Colon (tissue), 2 donors: ENCODE data around the gene RDH8.
"Not testable (repeated sequence)": the region's sequence is repeated elsewhere in the genome, so short reads cannot be mapped to it uniquely, and the experiment has no call there.

Source experiments
- FAIRE-seq: peaks from 2 replicates; lab custom pipeline; 2012; peaks lifted over from hg19 to GRCh38; lab: Jason Lieb, UNC
- donor health status: control.
- donor health status: control.

The RDH8 gene

DNA sequence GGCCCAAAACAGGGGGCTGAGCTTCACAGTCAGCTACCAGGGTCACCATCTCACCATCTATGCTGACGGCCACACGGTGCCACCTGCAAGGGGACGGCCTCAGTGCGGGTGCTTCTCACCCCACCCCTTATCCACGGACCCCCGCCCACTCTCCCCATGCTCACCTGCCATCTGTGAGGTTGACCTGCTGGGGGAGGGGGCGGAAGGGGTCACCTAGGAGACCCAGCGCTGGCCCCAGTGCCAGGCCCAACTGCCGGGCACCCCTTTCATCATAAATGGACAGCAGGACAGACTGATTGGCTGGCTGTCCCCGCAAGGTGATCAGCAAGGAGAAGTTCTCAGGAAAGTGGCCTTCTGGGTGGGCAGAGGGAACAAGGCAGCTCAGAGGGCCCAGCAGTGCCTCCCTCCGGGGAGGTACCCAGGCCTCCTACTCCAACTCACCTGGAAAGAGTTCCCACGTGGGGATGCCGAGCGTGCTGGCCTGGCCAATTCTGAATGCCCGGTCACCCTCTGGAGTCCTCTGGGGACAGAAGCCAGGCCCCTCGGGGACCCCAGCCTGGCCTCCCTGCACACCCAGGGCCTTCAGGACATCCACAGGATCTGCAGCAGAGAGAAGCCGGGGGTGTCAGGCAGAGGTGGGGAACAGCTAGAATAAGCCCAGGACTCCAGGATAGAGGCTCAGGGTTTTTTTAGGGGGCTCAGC lies 7.5 kb upstream of the RDH8 start:
- FAIRE-seq: no peak

DNA sequence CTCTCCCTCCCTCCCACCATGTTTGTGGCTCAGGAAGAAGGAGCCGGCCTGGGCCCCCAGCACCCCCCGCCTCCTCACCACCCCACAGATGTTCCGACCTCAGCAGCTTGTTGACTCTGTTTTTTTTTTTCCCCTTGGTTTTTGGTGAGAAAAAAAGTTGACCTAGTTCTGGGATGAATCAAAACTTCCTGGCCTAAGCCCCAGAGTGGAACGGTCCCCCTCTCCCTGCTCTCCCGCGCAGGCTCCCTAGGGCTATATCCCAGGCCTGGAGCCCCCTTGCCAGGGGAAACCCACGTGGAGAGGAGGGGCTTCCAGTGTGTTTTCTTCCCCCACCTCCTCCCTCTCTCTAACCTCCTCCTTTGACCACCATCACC lies 7.0 kb upstream of the RDH8 start:
- FAIRE-seq: no peak

DNA sequence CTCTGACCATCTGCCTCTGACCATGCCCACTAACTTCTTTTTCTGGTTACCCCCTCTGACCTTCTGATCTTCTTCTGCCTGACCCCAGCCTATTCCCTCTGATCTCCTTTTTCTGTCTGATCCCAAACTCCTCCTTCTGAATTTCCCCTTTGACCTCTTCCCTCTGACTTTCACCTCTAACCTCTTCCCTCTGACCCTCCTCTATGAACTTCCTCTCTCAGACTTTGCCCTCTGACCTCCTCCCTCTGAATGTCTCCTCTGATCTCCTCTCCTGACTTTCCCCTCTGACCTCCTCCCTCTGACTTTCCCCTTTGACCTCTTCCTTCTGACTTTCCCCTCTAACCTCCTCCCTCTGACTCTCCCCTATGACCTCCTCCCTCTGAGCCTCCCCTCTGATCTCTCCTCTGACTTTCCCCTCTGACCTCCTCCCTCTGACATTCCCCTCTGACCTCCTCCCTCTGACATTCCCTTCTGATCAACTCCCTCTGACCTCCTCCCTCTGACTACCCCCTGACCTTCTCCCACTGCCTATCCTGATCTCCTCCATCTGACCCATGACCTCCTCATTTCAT lies 6.4 kb upstream of the RDH8 start:
- FAIRE-seq: no peak

DNA sequence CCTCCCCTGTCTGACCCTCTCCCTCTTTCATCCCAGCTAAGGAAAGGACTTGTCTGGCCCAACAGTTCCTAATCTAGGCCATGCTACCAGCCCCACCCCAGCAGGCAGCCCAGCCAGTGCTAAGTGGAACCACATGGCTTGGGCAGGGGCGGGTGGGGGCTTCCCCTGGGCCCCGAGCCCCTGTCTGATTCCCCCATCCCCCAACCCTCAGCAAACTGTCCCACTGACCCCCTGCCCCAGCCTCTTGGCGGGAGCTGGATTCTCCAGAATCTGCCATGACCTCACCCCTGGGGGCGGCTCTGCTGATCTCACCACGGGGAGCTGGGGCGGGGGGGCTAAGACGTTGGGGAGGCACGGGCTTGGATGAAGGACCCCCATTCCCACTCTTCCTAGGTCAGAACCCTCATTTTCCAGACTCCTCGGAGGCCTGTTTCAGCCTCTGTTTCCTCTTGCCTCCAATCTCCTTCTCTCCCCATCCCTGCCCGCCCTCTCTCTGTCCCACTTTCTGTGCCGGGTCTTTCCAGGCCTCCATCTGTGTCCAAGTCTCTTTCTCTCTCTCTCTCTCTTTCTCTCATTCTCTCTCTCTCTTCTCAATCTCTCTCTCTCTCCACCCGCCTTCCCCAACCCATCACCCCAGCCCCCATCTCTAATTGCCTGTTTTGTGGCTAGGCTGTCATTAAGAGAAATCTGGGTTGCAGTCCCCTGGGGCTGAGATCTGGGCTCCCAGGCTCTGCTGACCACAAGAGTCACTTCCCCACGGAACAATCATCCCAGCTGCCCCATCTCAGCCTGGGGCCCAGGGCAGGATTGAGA lies 5.7 kb upstream of the RDH8 start:
- no peak for FAIRE-seq

DNA sequence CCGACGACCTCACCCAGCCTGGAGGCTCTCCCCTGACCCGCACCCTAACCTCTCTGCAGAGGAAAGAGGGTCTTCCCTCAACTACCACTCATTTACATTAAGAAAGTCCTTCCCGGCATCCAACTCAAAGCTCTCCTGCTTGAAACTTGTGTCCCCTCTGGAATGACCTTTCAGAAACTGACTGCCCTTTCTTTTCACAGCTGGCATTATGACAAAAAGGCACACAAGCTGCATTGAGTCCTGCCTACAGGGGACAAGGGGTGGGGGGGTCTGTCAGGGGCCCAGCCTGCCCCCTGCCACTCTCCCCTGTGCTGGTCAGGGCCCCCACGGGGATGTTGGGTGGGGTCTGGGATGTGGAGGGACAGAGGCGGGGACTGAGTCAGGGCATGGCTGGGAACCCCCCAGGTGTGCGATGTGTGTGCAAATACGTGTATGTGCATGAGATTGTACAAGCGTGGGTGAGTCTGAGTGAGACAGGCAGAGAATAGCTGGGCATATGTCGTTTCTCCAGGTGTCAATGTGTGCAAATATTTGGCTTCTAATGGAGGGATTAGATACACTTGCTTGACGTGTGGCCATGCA lies 5.0 kb upstream of the RDH8 start:
- FAIRE-seq: no peak

DNA sequence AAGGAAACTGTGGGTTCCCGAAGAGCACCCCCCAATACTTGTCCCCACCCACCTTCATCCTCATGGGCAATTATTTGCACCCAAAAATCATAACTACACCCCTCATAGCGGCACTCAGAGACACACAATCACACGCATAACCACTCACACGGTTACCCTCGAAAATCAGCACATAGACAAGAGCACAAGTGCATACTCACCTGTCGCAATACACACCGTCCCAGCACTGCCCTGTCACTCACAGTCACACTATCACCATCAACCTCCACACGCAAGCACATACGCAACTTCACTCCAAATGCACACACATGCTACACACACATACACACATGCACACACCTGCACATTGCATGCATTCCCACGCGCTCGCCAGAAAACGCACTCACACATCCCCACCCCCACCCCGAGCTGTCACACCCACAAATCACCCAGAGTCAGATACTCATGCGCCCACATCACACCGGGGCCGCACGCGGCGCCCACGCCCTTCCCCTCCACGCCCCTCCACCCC lies 3.5 kb upstream of the RDH8 start:
- FAIRE-seq: no peak

DNA sequence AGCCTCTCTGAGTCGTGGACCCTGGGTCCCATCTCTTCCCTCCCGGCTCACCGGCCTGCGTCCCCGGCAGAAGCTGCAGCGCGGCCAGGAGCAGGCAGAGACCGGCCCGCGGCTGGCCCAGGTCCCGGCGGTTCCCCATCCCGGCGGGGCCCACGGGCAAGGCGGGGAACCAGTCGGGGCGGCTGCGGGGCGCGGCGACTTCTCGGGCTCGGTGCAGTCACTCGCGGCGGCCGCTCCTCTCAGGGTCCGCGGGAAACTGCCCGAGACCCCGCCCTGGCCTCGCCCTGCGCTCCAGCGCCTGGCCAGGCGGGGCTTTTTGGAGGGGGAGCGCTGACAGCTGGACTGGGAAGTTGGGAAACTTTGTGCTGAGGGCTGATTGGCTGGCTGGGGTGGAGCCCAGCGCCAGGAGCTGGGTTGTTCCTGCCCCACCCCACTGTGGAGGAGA lies 3.0 kb upstream of the RDH8 start, which contains the start of gene COL5A3:
COL5A3 (minus strand) TSS at position 258 of the 445 bp plus-strand sequence; CDS start at position 139, 119 bp downstream.
- no peak for FAIRE-seq

DNA sequence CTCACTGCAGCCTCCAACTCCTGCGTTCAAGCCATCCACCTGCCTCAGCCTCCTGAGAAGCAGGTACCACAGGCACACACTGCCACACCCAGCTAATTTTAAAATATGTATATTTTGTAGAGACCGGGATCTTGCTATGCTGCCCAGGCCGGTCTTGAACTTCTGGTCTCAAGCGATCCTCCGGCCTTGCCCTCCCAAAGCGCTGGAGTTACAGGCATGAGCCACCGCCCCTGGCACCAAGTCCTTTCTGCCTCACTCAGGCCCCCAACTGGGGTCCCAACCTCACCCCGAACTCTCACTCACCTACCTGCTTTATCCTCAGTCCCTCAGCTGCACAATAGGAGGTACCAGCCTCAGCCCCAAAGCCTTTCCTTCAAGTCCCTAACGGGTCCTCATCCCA lies 2.3 kb upstream of the RDH8 start:
- no peak for FAIRE-seq

DNA sequence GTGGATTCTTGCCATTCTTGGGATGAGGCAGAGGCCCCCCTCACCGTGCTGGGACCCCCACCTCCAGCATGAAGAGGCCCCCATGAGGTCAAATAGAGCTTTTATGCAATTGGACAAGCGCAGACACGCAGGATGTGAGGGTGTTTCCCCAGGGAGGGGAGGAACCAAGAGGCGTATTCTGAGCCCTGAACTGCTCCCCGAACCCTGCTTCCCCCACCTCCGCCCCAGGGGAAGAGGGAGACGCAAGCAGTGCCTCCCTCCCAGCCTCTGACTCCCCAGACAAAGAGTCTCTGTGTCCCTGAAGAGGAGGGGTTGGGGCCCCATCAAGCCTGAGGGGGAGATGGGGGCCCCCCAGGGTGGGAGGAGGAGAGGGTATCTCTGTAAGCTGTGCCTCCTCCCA lies 1.3 kb upstream of the RDH8 start:
- FAIRE-seq: no peak

DNA sequence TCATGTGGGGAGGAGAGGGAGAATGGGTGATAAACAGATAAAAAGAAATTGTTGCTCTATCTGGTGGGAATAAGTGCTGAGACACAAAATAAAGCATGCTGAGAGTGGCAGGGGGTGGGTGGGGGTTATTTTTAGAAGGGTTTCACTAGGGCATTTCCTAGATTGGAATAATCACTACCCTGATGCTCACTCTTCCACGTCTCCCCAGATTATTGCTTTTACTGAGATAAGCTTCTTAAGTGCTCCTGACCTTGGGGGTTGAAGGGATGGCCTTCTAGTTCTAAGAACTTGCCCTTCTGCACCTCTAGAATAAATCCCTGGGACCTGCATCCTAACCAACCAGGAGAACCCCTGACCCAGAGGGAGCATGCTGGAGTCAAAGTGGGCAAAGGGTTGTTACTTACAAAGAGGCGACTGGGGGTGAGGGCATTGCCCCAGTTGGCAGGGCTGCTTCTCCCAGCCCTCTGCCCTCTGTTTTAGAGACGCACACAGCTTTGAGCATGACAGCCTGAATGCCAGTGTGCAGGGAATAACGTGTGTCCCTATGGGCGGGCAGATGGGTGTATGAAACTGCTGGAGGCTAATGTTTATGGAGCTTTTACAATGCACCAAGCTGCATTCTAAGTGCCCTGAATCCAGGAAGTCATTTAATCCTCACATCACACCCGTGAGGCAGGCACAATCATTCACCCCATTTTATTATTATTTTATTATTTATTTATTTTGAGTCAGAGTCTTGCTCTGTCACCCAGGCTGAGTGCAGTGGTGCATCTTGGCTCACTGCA lies 743 bp downstream of the RDH8 start:
- no peak for FAIRE-seq

DNA sequence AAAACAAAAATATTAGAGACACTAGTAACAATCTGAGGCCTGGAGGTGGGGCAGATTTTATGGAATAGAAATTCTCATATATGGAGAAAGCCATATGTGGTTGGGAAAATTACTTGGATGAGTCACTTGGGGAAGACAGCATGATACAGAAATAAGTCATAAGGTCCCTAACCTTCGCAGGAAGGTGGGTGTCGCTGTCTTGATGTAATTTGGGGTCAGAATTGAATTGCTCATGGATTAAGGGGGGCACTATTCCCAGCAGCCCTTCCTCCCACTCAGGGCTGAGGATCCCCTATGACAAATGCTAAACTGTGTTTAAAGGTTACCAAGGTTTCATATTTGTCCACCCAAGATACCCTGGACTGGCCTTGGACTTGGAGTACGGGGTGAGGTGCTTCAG lies 5.0 kb downstream of the RDH8 start:
- FAIRE-seq: no peak

DNA sequence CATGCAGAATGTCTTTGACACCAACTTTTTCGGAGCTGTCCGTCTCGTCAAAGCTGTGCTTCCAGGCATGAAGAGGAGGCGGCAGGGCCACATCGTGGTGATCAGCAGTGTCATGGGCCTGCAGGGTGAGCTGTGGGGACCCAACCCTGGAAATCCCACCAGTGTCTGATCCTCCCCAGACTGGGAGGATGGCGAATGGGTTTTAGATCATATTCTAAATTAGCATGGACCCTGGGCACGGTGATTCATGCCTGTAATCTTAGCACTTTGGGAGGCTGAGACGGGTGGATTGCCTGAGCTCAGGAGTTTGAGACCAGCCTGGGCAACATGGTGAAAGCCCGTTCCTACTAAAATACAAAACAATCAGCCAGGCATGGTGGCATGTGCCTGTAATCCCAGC lies 5.5 kb downstream of the RDH8 start:
- FAIRE-seq: no peak

DNA sequence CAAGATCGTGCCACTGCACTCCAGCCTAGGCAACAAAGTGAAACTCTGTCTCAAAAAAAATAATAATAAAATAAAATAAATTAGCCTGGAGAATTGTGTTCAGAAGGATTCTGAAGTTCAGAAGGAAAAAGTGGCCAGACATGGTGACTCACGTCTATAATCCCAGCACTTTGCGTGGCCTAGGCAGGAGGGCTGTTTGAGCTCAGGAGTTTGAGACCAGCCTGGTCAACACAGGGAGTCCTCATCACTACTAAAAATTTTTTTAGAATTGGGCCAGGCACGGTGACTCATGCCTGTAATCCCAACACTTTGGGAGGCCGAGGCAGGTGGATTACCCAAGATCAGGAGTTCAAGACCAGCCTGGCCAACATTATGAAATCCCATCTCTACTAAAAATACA lies 6.0 kb downstream of the RDH8 start:
- no peak for FAIRE-seq

DNA sequence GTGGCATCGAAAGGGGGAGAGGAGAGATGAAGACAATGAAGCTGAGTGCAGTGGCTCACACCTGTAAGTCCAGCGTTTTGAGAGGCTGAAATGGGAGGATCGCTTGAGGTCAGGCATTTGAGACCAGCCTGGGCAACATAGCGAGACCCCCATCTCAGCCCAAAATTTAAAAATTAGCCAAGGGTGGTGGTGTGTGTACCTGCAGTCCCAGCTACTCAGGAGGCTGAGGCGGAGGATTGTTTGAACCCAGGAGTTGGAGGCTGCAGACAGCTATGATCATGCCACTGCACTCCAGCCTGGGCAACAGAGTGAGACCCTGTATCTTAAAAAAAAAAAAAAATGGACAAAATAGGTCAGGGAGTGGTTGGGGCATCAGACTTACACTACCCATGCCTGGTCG lies 7.6 kb downstream of the RDH8 start:
- no peak for FAIRE-seq

DNA sequence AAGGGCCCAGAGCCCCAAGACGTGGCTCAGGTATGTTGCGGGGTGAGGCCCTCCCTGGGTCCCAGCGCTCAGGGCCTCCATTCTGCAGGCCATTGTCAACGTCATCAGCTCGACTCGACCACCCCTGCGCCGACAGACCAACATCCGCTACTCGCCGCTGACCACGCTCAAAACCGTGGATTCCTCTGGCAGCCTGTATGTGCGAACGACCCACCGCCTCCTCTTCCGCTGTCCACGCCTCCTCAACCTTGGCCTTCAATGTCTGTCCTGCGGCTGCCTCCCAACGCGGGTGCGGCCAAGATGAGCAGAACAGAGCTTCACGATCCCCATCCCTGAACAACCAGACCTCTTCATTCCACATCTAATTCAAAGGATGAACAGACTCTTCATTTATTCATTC lies 8.2 kb downstream of the RDH8 start:
- FAIRE-seq: no peak

DNA sequence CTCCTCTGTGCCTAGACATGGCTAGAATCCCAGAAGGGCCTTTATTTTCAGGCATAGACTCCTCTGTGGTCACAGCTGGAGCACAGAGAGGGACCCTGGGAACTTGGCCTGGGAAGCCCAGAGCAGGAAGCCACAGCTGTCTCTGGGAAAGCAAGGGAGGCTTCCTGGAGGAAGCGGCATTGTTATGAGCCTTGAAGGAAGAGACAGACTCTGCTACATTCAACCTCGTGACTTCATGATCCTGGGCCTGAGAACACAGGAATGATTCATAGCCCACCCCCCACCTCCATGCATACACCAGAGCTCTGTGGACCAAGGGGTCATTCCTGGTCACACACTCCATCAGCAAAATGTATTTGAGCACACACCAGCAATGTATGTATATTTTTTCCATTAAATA lies 8.6 kb downstream of the RDH8 start:
- FAIRE-seq: no peak

DNA sequence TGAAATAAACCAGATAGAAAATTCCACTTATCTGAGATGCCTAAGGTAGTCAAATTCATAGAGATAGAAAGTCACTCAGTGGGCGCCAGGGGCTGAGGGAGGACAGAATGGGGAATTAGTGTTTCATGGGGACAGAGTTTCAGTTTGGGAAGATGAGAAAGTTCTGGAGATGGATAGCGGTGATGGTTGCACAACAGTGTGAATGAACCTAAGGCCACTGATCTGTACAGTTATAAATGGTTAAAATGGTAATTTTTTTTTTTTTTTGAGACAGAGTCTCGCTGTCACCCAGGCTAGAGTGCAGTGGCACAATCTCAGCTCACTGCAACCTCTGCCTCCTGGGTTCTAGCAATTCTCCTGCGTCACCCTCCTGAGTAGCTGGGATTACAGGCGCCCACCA lies 9.8 kb downstream of the RDH8 start:
- not testable (repeated sequence) for FAIRE-seq

DNA sequence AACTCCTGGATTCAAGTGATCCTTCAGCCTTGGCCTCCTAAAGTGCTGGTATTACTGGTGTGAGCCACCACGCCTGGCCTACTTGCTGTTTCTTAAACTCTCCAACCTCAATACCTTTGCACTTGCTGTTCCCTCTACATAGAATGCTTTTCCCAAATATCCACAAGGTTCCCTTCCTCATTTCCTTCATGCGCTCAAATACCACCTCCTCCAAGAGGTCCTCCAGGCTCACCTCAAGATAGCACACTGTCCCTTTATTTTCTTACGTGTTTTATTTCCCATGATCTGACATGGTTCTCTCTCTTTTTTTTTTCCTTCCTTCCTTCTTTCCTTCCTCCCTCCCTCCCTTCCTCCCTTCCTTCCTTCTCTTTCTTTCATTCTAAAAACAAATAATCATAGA lies 13.5 kb downstream of the RDH8 start:
- FAIRE-seq: no peak

DNA sequence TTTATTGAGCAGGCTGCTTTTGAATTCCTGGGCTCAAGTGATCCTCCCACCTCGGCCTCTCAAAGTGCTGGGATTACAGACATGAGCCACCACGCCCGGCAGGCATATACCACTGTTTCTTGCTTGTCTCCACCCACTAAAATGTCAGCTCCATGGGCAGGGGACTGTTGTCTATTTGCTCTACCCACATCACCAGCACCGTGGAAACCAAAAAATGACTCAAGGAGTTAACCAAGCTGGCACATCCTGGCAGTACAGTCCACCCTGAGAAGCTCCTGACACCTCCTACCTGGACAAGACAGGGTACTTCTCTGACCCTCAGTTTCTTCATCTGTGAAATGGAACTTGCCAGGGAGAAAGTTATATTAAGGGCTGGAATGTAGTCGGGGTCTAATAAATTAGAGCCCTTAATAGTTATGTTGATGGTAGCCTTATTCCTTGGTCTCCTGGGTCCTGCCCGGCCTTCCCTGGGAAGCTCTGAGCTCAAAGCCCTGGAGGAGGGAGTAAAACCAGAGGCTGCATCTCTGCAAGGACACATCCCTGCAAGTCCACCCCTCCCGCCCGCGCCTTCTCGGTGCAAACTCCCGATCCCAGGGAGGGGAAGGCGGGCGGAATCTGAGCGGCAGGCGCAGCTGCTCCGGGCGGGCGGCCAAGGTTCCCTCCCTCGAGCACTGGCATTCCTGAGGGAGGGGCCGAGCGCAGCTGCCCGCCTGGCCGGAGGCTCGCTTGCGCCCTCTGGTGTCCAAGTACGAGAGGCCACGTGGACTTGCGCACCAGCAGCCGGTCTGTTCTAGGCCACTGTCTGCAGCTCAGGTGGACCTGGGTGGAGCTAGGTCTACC lies 14.1 kb downstream of the RDH8 start:
- no peak for FAIRE-seq

DNA sequence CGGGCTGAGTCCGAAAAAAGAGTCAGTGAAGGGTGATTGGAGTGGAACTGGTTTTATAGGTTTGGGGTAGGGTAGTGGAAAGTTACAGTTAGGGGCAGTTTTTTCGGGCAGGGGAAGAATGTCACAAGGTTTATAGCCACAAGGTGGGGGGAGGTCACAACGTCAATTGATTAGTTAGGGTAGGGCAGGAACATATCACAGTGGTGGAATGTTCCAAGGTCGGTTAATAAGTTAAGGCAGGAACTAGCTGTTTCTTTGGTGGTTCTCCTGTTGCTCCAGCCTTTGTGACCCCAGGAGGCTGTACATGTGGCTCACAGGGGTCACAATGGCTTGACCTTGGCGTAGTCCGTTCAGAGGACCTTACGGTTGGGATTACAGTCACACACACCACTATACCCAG lies 20.3 kb downstream of the RDH8 start:
- FAIRE-seq: no peak

DNA sequence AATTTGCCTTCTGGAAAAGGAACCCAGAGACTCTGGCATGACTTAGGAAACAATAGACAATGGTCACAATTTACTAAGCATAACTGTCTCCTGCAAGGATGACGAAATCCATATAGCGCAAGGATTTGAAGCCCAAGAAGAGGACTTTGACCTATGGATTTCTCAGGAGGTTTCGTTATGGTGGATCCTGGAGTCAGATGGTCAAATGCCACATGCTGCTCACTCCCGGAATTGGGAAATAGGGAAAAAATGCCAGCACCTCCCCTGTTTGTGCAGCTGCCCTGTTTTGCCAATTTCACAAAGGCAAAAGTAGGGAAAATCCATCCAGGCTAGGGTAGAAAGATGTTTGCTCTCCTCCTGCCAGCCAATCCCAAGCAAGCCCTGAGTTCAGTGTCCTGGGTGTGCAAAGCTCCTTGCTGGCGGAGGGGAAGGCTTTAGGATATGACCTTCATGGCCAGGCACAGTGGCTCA lies 23.4 kb downstream of the RDH8 start:
- FAIRE-seq: no peak
